ENCODE data around the gene RLIM. TPM values are rescaled to one million over a fixed set of nuclear protein-coding genes. Genes with fewer than 3 reads are reported as not detected.

Gene RLIM
- polyA plus RNA-seq (2012; rRNA removed): 4.9 and 7.5 TPM in 2 replicates
- polyA plus RNA-seq (2012; cell fraction: cytosol; rRNA removed): 7.2 and 7.9 TPM in 2 replicates
- 3.5 and 9.7 TPM in 2 replicates for polyA plus RNA-seq (2012; cell fraction: nucleus; rRNA removed)

GRCh38 chrX:74614093-74614909 lies at the start of gene RLIM:
TSS of gene RLIM (minus strand) at chrX:74614624. CDS start at chrX:74595977, 18,647 bp downstream.
- CTCF ChIA-PET: no interaction called here
- H3K9me2 ChIP-seq: no peaks in the 10 kb centered on the region
- WGBS (ENCODE audit: low lambda C conversion rate): 37% methylated on average over 62 of the region's 66 CpGs
- peaks cover 28% of the 10 kb centered on the region for H4K20me1 ChIP-seq (ENCODE audit: insufficient read depth)
- H3F3A ChIP-seq (replicated peaks; ENCODE audit: insufficient read depth): peaks cover 2% of the 10 kb centered on the region
- peak within 1 kb of the TSS; percentile 98 for H3K9ac ChIP-seq
- H3K27me3 ChIP-seq (ENCODE audit: insufficient read depth): no peaks in the 10 kb centered on the region; the same call in 1 of the 2 replicates
- H3K4me3 ChIP-seq (ENCODE audit: low read depth in 2 of 2, low read length in 1 of 2): peak within 1 kb of the TSS; percentile 68 to 73
- DNase-seq: peak; percentile 86
- peak within 1 kb of the TSS; percentile 75 for H3K4me2 ChIP-seq
- H3K9me3 ChIP-seq: no peaks in the 10 kb centered on the region
- POLR2A ChIA-PET: interaction anchor here (0.8 to 1.1 kb wide), 3 partner anchors 11 to 194 kb away, joined by 3 to 5 read pairs (median 3); no protein-coding TSS in a partner anchor
- H3K36me3 ChIP-seq (replicated peaks in 1 of 2; ENCODE audit: control insufficient read depth in 1 of 2, insufficient read depth in 2 of 2, low read length in 1 of 2): peaks cover 12 to 14% of the 10 kb centered on the region in 2 experiments
- H3K4me1 ChIP-seq (ENCODE audit: control insufficient read depth in 1 of 2, insufficient read depth in 2 of 2, low read depth in 1 of 2, low read length in 1 of 2): no peaks in the 10 kb centered on the region; a peak in 1 of 4 replicates
- peak within 1 kb of the TSS; percentile 81 to 96 for H3K27ac ChIP-seq (ENCODE audit: low read depth in 2 of 2, low read length in 1 of 2)
- peaks cover 50% of the 10 kb centered on the region for H3K79me2 ChIP-seq (ENCODE audit: insufficient read depth)
- peak within 1 kb of the TSS; percentile 71 for H2AFZ ChIP-seq (ENCODE audit: low read depth)
- no peak for TF ChIP-seq EP300 (IDR thresholded peaks at IDR 0.05; ENCODE audit: borderline replicate concordance in 1 of 2, low read depth in 1 of 2, low read length in 1 of 2)
- no peak for TF ChIP-seq EZH2phosphoT487 (IDR thresholded peaks at IDR 0.05; ENCODE audit: borderline replicate concordance, low read depth)
- TF ChIP-seq POLR2AphosphoS5 (IDR thresholded peaks at IDR 0.05; ENCODE audit: low read depth, low read length): peak; percentile 48; the same call in 1 of the 2 replicates
- TF ChIP-seq PBX3 (IDR thresholded peaks at IDR 0.05): no peak
- TF ChIP-seq TAF1 (IDR thresholded peaks at IDR 0.05; ENCODE audit: borderline replicate concordance, low read depth, low read length): peak; percentile 68; the same call in 1 of the 2 replicates
- TF ChIP-seq FOSL2 (IDR thresholded peaks at IDR 0.05; ENCODE audit: borderline replicate concordance, low read depth): no peak
- peak; percentile 79 for TF ChIP-seq YY1 (IDR thresholded peaks at IDR 0.05; ENCODE audit: low read depth)
- no peak for TF ChIP-seq RFX5 (IDR thresholded peaks at IDR 0.05; ENCODE audit: low read length)
- no peak for TF ChIP-seq SMC3 (IDR thresholded peaks at IDR 0.05; ENCODE audit: low read depth, low read length)
- no peak for TF ChIP-seq USF2 (IDR thresholded peaks at IDR 0.05; ENCODE audit: borderline replicate concordance, low read depth, low read length)
- no peak for TF ChIP-seq CTCF (IDR thresholded peaks at IDR 0.05)
- TF ChIP-seq ELF1 (IDR thresholded peaks at IDR 0.05): no peak; the same call in 1 of the 2 replicates
- TF ChIP-seq RAD21 (IDR thresholded peaks at IDR 0.05; ENCODE audit: low read length): no peak
- TF ChIP-seq MXI1 (IDR thresholded peaks at IDR 0.05; ENCODE audit: low read depth, low read length): peak; percentile 66; the same call in 1 of the 2 replicates
- TF ChIP-seq GATA2 (CRISPR knock-in tag; IDR thresholded peaks at IDR 0.05): no peak
- TF ChIP-seq MAX (IDR thresholded peaks at IDR 0.05; ENCODE audit: low read depth): peak; percentile 91
- TF ChIP-seq RXRA (IDR thresholded peaks at IDR 0.05; ENCODE audit: borderline replicate concordance, low read depth): no peak
- TF ChIP-seq NFIC (IDR thresholded peaks at IDR 0.05; ENCODE audit: borderline replicate concordance): no peak
- peak; percentile 70 for TF ChIP-seq USF1 (IDR thresholded peaks at IDR 0.05; ENCODE audit: borderline replicate concordance, low read depth)
- no peak for TF ChIP-seq RCOR1 (IDR thresholded peaks at IDR 0.05; ENCODE audit: low read length)
- TF ChIP-seq FOXM1 (IDR thresholded peaks at IDR 0.05; ENCODE audit: low read depth): no peak
- TF ChIP-seq FOXJ3 (CRISPR knock-in tag; IDR thresholded peaks at IDR 0.05): no peak
- no peak for TF ChIP-seq JUND (IDR thresholded peaks at IDR 0.05)
- TF ChIP-seq GABPA (IDR thresholded peaks at IDR 0.05; ENCODE audit: low read depth): peak; percentile 83
- TF ChIP-seq REST (IDR thresholded peaks at IDR 0.05; ENCODE audit: low read depth, low read length): no peak

Data from SK-N-SH (cell line).